Umbilical cord (tissue), 2 donors: ENCODE data around the gene ARL5A. TPM values are rescaled to one million over a fixed set of nuclear protein-coding genes. Genes with fewer than 3 reads are reported as not detected.
A peak's percentile ranks its signal among the peaks of the same experiment; 100 is the strongest.
"Not testable (repeated sequence)": the region's sequence is repeated elsewhere in the genome, so short reads cannot be mapped to it uniquely, and the experiment has no call there.

Experiments used
- DNase-seq: peaks from one replicate; pipeline ENCODE4 v3.0.0-alpha.2; 2015; ENCODE audit warnings: low spot score
- total RNA-seq: library from RNA; depleted of rRNA; stranded (reverse); fragments of >200 nt; gene quantifications from one replicate; pipeline ENCODE4 v1.2.3, GENCODE V29; 2014; ENCODE audit warnings: low replicate concordance; ENCODE audit not compliant: insufficient read depth

ARL5A gene
- total RNA-seq, 1 donor from 2014 or later = 103 TPM

GRCh38 chr2:151795646-151796240, 32.5 kb downstream of the ARL5A start:
- peak; percentile 16 for DNase-seq

GRCh38 chr2:151794422-151794821, 33.8 kb downstream of the ARL5A start:
- DNase-seq = not testable (repeated sequence)

GRCh38 chr2:151793123-151793522, 35.1 kb downstream of the ARL5A start:
- DNase-seq = no peak

GRCh38 chr2:151792589-151792988, 35.6 kb downstream of the ARL5A start:
- no peak for DNase-seq

- no peak for DNase-seq
Observed at GRCh38 chr2:151791545-151791944, 36.7 kb downstream of the ARL5A start.

- no peak for DNase-seq
Observed at GRCh38 chr2:151790689-151791088, 37.5 kb downstream of the ARL5A start.

- no peak for DNase-seq
Observed at GRCh38 chr2:151789055-151789834, 39.0 kb downstream of the ARL5A start.

- no peak for DNase-seq
Observed at GRCh38 chr2:151786483-151786882, 41.7 kb downstream of the ARL5A start.

GRCh38 chr2:151786077-151786476, 42.1 kb downstream of the ARL5A start:
- no peak for DNase-seq

GRCh38 chr2:151783133-151783520, 45.1 kb downstream of the ARL5A start:
- DNase-seq = no peak

- DNase-seq = no peak
Observed at GRCh38 chr2:151782378-151783132, 45.7 kb downstream of the ARL5A start.

GRCh38 chr2:151781642-151782041, 46.6 kb downstream of the ARL5A start:
- DNase-seq = no peak

GRCh38 chr2:151780938-151781337, 47.3 kb downstream of the ARL5A start:
- no peak for DNase-seq

- no peak for DNase-seq
Observed at GRCh38 chr2:151777935-151778334, 50.3 kb downstream of the ARL5A start.

GRCh38 chr2:151777487-151777886, 50.7 kb downstream of the ARL5A start:
- DNase-seq = no peak

GRCh38 chr2:151776367-151776766, 51.9 kb downstream of the ARL5A start:
- DNase-seq = no peak

- peak; percentile 34 for DNase-seq
Observed at GRCh38 chr2:151775057-151775740, 53.0 kb downstream of the ARL5A start.

- DNase-seq = peak; percentile 73
Observed at GRCh38 chr2:151774506-151774905, 53.7 kb downstream of the ARL5A start.

- DNase-seq = peak; percentile 12
Observed at GRCh38 chr2:151771599-151772358, 56.4 kb downstream of the ARL5A start.

GRCh38 chr2:151770995-151771394, 57.2 kb downstream of the ARL5A start:
- no peak for DNase-seq

GRCh38 chr2:151769606-151770005, 58.6 kb downstream of the ARL5A start:
- no peak for DNase-seq
